Small intestine (tissue), 7 donors: Measurements from ENCODE around the gene DKC1. TPM values are rescaled to one million over a fixed set of nuclear protein-coding genes. Genes with fewer than 3 reads are reported as not detected.
A peak's percentile ranks its signal among the peaks of the same experiment; 100 is the strongest.

ENCODE experiments used
- DNase-seq, 2 donors: peaks; one replicate each; pipeline versions ENCODE4 v3.0.0 to v3.0.0-alpha.2; 2013
- FAIRE-seq: peaks from 2 replicates; lab custom pipeline; 2012; peaks lifted over from hg19 to GRCh38; lab: Jason Lieb, UNC
- H3K27ac ChIP-seq, 3 donors: one replicate each; pipeline ENCODE4 v1.5.1; 2013; ENCODE audit warnings: low read length in 2 of 3, mild to moderate bottlenecking in 2 of 3, control low read depth in 1 of 3, inconsistent platforms in 1 of 3, low read depth in 1 of 3, moderate library complexity in 1 of 3
- H3K27me3 ChIP-seq, 3 donors: one replicate each; pipeline ENCODE4 v1.6.1; 2013; ENCODE audit warnings: low read length in 3 of 3, inconsistent platforms in 1 of 3; ENCODE audit not compliant: control insufficient read depth in 3 of 3, insufficient read depth in 3 of 3
- H3K36me3 ChIP-seq, 3 donors: one replicate each; pipeline ENCODE4 v1.6.1; 2013; ENCODE audit warnings: low read length in 3 of 3, inconsistent platforms in 1 of 3, low read depth in 1 of 3, mild to moderate bottlenecking in 1 of 3, moderate library complexity in 1 of 3; ENCODE audit not compliant: control insufficient read depth in 3 of 3, insufficient read depth in 2 of 3
- H3K4me1 ChIP-seq, 3 donors: one replicate each; pipeline ENCODE4 v1.6.1; 2013; ENCODE audit warnings: low read length in 2 of 3, inconsistent platforms in 1 of 3, low read depth in 1 of 3, mild to moderate bottlenecking in 1 of 3, moderate library complexity in 1 of 3; ENCODE audit not compliant: control insufficient read depth in 3 of 3, insufficient read depth in 2 of 3
- H3K4me3 ChIP-seq, 3 donors: one replicate each; pipeline ENCODE4 v1.5.1; 2013; ENCODE audit warnings: low read length in 3 of 3, control low read depth in 1 of 3, inconsistent platforms in 1 of 3, low read depth in 1 of 3, mild to moderate bottlenecking in 1 of 3, moderate library complexity in 1 of 3
- H3K9me3 ChIP-seq, 2 donors: one replicate each; pipeline ENCODE4 v1.6.1; 2013; ENCODE audit warnings: low read depth in 1 of 2, low read length in 1 of 2; ENCODE audit not compliant: control insufficient read depth in 2 of 2, insufficient read depth in 1 of 2
- WGBS, 3 donors: extraction: QIAGEN DNeasy Blood & Tissue Kit; methylation state at CpG; one replicate each; pipeline ENCODE4 v1.1.7; 2013; 5-methylcytosine and 5-hydroxymethylcytosine counted together
- polyA plus RNA-seq, 4 donors: library from polyadenylated mRNA; stranded (reverse) in 3 of 4; unstranded in 1 of 4; fragments of 200-250 nt in 3 of 4; fragments of 120-200 nt in 1 of 4; gene quantifications; one replicate each; pipeline versions ENCODE4 v1.2.1 to v1.2.3, GENCODE V29; 2013
- donor health status: healthy with polysubstance abuse.
- donor health status: control.
- donor health status: control.
- donor health status: Bipolar disorder and iron deficiency.
- donor health status: healthy.

Gene DKC1
- polyA plus RNA-seq, 4 donors: 12.5 to 56.0 (median 32.5) TPM

DNA sequence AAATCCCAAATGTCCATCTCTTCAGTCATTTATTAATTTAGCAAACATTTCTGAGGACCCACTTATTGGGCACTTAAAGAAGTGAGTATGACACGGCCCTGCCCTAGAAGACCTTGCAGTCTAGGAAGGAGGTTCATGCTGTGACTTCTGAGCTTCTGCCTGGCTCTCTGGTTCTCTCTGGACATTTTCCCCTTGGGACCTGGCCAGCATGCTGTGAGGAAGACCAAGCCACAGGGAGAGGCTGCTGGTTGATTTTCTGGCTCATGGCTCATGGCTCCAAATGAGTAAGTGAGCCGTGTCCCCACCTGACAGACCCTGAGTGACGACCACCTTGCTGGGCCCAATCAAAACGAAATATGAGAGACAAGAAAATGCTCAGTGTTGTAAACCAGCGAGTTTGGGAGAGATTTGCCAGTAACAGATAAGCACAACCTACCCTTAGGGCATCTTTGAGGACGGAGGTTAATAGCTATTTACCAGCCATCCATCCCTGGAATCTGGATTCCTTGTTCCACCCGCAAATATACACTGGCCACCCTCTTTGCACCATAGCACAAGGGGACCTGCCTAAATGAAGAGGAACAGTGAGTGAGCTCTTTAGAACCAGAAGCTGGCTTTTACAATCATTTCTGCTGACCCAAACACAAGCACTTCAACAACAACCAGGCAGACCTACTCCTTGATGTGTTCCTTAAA is 41.7 kb downstream of the DKC1 start:
- Histone ChIP-seq H3K27ac (peak overlapping the region; percentile 84 to 92 (median 86)), H3K4me3 (peak overlapping the region; percentile 51 to 84 (median 73)), H3K36me3 (no peaks in the 10 kb centered on the region), H3K4me1 (peaks cover 0 to 37% (median 0%) of the 10 kb centered on the region in 3 donors), H3K27me3 (no peaks in the 10 kb centered on the region), H3K9me3 (no peaks in the 10 kb centered on the region)
- 15 to 32% (median 28%) methylated on average over 7 of the region's 7 CpGs for WGBS, 3 donors
- DNase-seq (peak in 1 of 2 donors; percentile 12), FAIRE-seq (no peak)

DNA sequence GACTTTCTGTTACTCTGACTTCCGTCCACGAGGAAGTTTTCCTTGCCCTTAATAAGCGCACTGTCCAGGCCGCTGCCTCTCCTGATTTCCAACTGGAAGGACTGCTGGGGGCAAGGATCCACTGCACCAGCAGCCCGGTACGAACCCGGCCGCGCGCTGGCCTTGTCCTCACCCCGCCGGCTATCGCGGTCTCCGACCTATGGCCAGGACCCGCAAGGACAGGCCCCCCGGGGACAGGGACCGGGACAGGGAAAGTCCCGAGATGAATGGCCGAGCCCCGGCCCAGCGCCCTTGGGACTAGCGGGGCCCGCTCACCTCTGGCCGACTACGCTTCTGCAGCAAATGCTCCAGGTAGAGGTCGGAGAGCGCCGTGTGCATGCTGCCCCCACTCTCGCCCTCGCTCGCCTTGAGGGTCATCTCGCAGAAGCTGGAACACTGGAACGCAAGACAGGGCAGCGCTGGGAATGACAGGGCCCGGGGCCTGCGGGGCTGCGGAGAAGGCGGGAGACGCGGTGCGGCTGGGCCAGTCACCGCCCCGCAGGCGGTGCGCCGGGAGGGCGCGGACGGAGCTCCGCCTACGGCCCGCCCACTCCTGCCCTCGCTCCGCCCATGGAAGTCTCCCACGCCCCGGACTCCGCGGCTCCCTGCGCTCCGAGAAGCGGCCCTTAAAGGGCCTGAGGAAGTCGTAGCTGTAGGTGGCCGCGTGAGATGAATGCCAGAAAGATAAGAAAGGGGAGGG is 42.5 kb downstream of the DKC1 start, which contains the start of gene MPP1:
MPP1 (minus strand) TSS at position 529 of the 739 bp plus-strand sequence; CDS start at position 417, 112 bp downstream.
- peaks cover 0 to 31% (median 0%) of the 10 kb centered on the region in 3 donors for H3K4me1 ChIP-seq
- H3K4me3 ChIP-seq: peak within 1 kb of the TSS; percentile 51 to 84 (median 73)
- no peaks in the 10 kb centered on the region for H3K9me3 ChIP-seq
- no peaks in the 10 kb centered on the region for H3K36me3 ChIP-seq
- no peaks in the 10 kb centered on the region for H3K27me3 ChIP-seq
- H3K27ac ChIP-seq: peak within 1 kb of the TSS; percentile 84 to 92 (median 86)
- WGBS, 3 donors: 1 to 35% (median 14%) methylated on average over 49 to 65 of the region's 65 CpGs
- DNase-seq (peak; percentile 80 to 88), FAIRE-seq (no peak)

DNA sequence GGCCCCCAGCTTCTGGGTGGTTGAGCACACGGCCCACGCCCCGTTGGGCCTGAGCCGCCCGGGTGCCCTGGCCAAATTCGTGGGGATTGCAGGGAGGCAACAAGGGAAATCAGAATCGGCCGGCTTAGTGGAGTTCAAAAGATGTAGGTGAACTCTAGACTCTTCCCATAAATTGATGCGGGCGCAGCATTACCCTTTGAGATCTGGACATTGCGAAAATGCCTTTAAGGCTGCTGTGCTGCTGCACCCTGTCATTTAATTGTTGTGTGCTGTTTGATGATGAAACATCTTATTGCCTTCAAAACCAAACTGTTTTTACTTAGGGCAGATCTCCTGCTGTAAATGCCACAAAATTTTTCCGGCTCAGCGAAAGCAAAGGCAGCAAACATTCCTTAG is 43.0 kb downstream of the DKC1 start:
- H3K9me3 ChIP-seq: no peaks in the 10 kb centered on the region
- WGBS, 3 donors: 7 to 35% (median 12%) methylated on average over 9 to 13 of the region's 13 CpGs
- DNase-seq: peak; percentile 79 to 82
- peaks cover 0 to 30% (median 0%) of the 10 kb centered on the region in 3 donors for H3K4me1 ChIP-seq
- H3K4me3 ChIP-seq: peak overlapping the region in 2 of 3 donors; percentile 73 to 84
- H3K27me3 ChIP-seq: no peaks in the 10 kb centered on the region
- peak overlapping the region; percentile 82 to 88 (median 84) for H3K27ac ChIP-seq
- FAIRE-seq: no peak
- no peaks in the 10 kb centered on the region for H3K36me3 ChIP-seq

DNA sequence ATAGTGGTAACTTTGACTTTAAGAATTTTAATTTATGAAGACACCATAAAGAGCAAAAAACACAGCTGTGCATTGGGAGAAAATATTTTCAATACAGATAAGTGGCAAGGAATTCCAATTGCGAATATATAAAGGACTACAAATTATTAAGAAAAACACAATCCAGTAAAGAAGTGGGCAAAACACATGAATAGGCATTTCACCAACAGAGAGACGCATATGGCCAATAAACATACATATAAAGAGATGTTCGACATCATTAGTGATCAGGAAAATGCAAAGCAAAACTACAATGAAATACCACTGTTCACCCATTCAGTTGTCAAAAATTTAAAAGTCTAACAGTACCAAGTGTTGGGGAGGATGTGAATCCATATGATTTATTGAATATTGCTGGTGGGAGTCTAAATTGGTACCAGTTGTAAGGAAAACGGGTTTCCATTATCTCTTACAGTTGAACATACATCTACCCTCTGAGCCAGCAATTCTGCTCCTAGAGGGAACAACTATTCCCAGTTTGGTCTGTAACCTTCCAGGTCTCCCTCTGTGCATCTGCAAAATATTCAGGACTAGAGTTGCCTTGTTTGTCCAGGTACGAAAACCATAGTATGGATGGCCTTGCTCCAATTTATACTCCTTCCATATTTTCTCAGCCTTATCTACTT is 44.3 kb downstream of the DKC1 start:
- Histone ChIP-seq H3K9me3 (no peaks in the 10 kb centered on the region), H3K4me1 (peaks cover 0 to 20% (median 0%) of the 10 kb centered on the region in 3 donors), H3K4me3 (no peak overlapping the region), H3K27ac (no peak overlapping the region), H3K27me3 (no peaks in the 10 kb centered on the region), H3K36me3 (no peaks in the 10 kb centered on the region)
- FAIRE-seq: no peak
- 88 to 97% (median 94%) methylated on average over 5 of the region's 5 CpGs for WGBS, 3 donors
- no peak for DNase-seq

DNA sequence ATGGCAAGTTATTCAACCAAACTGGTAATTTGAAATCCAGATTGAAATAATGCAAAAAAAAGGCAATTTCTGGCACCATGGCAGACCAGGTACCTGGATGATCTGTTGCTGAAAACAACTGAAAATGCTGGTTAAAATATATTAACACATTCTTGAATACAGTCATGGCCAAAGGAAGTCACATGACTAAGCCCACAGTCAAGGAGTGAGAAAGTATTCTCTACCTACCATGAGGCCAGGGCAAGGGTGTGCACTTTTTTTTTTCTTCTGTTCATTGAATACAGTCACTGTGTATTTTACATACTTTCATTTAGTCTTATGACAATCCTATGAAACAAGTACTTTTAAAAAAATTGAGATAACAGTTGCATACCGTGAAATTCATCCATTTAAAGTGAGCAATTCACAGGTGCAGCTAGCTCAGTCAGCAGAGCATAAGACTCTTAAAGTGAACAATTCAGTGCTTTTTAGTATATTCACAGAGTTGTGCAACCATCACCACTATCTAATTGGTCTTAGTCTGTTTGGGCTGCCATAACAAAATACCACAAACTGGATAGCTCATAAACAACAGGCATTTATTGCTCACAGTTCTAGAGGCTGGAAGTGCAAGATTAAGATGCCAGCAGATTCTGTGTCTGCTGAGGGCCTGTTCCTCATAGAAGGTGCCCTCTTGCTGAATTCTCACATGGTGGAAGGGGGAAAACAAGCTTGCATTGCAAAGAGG is 47.4 kb downstream of the DKC1 start:
- Histone ChIP-seq H3K27me3 (no peaks in the 10 kb centered on the region), H3K4me3 (no peak overlapping the region), H3K36me3 (no peaks in the 10 kb centered on the region), H3K4me1 (peaks cover 0 to 11% (median 0%) of the 10 kb centered on the region in 3 donors), H3K27ac (peak overlapping the region in 1 of 3 donors; percentile 23), H3K9me3 (no peaks in the 10 kb centered on the region)
- 58 to 82% (median 81%) methylated on average over 1 of the region's 1 CpG for WGBS, 3 donors
- peak in 1 of 2 donors; percentile 10 for DNase-seq
- FAIRE-seq: no peak

DNA sequence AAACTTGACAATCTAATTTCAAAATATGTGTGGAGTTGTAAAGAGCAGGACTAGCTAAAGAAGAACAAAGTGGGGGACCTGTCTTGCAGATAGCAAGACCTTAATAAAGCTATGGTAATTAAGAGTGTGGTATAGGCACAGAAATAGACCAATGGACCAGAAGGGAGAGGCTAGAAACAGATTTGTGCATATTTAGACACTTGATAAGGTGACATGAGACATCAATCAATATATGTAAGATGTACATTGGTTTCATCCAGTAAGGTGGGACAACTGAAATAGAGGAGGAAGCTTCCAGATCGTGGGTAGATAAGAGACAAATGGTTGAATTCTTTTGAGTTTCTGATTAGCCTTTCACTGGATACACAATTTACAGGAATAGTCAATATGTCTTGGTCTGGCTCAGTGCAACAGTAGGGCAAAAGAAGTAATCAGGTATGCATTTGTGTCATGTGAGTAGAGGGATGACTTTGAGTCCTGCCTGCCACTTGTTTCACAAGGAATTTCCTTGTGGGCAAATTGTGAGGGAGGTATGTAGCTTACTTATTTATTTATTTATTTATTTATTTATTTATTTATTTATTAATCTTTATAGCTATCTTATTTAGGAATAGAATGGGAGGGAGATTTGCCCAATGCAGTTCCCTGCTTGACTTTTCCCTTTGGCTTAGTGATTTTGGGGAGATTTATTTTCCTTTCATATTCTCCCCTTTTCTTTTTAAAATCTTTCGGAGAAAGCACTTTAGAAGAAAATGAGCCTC is 49.9 kb downstream of the DKC1 start:
- H3K27me3 ChIP-seq: no peaks in the 10 kb centered on the region
- WGBS, 3 donors: 69 to 83% (median 83%) methylated on average over 2 of the region's 2 CpGs
- FAIRE-seq (no peak), DNase-seq (no peak)
- no peak overlapping the region for H3K4me3 ChIP-seq
- H3K9me3 ChIP-seq: no peaks in the 10 kb centered on the region
- no peaks in the 10 kb centered on the region for H3K36me3 ChIP-seq
- no peak overlapping the region for H3K27ac ChIP-seq
- peaks cover 0 to 8% (median 0%) of the 10 kb centered on the region in 3 donors for H3K4me1 ChIP-seq

DNA sequence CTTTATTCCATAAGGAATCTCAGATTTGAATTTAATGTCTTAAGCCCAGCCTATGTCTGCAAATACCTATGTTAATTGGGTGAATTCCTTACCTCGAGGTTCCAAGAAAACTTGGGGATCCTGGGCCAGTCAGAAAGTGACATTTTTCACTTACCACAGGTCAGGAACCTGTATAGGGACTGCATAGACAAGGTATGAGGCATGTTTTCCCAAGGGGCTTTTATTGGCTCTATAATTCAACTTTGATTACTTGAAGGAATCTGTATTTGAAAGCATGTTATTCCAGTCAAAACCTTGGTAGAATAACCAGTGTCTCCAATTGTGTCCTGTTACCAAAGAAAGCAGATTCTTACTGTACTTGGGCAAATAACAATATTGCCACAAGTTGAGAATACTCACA is 51.1 kb downstream of the DKC1 start:
- H3K4me1 ChIP-seq: peaks cover 0 to 8% (median 0%) of the 10 kb centered on the region in 3 donors
- H3K4me3 ChIP-seq: no peak overlapping the region
- H3K36me3 ChIP-seq: no peaks in the 10 kb centered on the region
- 36 to 44% (median 38%) methylated on average over 1 of the region's 1 CpG for WGBS, 3 donors
- H3K9me3 ChIP-seq: no peaks in the 10 kb centered on the region
- no peak overlapping the region for H3K27ac ChIP-seq
- H3K27me3 ChIP-seq: no peaks in the 10 kb centered on the region
- no peak for DNase-seq
- FAIRE-seq: no peak
